ENCODE results near the gene TRIO.

Gene TRIO

DNA sequence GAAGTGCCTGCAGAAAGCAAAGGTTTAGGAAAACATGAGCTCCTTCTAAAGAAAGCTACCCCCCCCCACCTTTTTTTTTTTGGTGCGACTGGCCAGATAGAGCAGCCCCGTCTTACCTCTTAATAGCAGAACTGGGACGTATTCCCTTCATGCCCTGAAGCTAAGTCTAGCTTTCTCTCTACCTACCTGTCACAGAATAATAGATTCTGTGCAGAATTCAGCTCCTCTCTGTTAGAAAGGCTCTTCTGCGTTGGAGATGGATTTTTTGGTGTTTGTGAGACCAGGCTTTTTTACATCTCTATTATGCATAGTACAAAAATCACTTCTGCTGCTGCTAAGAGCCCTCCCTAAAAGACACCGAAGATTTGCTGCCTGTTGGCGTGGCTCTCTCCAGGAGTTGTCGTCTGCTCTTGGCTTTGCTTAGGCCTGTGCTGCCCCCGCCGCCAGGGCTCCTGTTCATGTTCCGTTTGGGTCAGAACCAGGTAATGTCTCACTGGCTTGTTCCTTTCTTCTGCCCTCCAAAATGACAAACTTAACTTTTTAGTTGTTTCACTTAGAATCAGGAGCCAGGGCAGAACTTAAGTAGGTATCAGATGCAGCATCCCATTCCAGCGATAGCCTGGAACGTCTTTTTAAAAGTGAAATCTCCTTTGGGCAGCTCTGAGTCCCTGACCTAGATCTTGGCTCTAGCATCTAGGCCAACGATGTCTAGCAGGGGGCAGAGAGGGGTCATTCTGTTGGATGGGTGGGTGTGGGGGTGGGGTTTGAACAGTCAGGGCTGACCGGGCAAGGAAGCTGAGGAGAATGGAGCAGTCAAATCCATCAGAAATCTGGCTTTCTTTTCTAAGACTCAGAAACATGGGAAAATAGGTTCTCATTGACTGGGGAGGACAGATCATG is 2.5 kb downstream of the TRIO start (continued):
- TF ChIP-seq PRDM6 (tag by site-specific recombination; IDR thresholded peaks at IDR 0.05) (peak; percentile 52; the same call in 1 of the 2 replicates), ZNF341 (tag by site-specific recombination; IDR thresholded peaks at IDR 0.05; ENCODE audit: low read depth) (0 out of 2 replicates have a peak, but pooled peaks have one; percentile 39), ZNF394 (tag by site-specific recombination; IDR thresholded peaks at IDR 0.05; ENCODE audit: borderline replicate concordance) (no peak)

DNA sequence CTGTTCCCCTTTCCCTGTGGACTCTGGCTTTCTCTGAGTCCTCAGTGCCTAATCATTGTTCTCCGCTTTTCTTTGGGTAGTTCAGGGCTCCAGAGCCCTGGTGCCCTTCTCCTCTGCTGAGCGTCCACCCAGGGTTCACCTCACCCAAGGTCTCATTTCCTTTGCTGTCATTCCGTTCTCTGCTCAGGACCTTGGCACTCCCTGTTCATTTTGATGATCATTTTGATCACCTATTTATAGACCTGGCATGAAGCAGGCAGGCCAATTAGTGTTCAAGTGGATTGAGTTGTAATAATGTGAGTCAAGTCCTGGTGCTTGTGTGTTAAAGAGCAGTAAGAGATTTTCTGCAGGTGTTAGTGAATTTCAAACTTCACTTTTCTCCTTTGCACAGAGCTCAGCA is 3.6 kb downstream of the TRIO start:
- Histone ChIP-seq H3K4me1 (ENCODE audit: control insufficient read depth, insufficient read depth, low read length) (peaks cover 68% of the 10 kb centered on the region), H3K9me3 (ENCODE audit: control insufficient read depth, insufficient read depth, low read depth, low read length) (no peaks in the 10 kb centered on the region), H3K27ac (ENCODE audit: extremely low read depth, low read depth, low read length) (peak overlapping the region; percentile 52; the same call in 1 of the 2 replicates), H3K36me3 (ENCODE audit: control insufficient read depth in 2 of 2, insufficient read depth in 1 of 2, low read length in 2 of 2) (no peaks in the 10 kb centered on the region), H3K4me3 (ENCODE audit: low read depth, low read length) (no peak overlapping the region)
- TF ChIP-seq ZNF544 (tag by site-specific recombination; IDR thresholded peaks at IDR 0.05) (no peak), ZBTB20 (tag by site-specific recombination; IDR thresholded peaks at IDR 0.05) (peak; percentile 32; the same call in 1 of the 2 replicates)
- ChIA-PET CTCF (interaction anchor here (0.6 to 1.4 kb wide), 6 partner anchors 23 to 124 kb away, joined by 3 to 8 read pairs (median 4); no protein-coding TSS in a partner anchor), POLR2A (no interaction called here)

GRCh38 chr5:14147210-14147609 is 4.1 kb downstream of the TRIO start:
- Histone ChIP-seq H3K27ac (ENCODE audit: extremely low read depth, low read depth, low read length) (peak overlapping the region; percentile 52; the same call in 1 of the 2 replicates), H3K9me3 (ENCODE audit: control insufficient read depth, insufficient read depth, low read depth, low read length) (no peaks in the 10 kb centered on the region), H3K4me3 (ENCODE audit: low read depth, low read length) (no peak overlapping the region), H3K36me3 (ENCODE audit: control insufficient read depth in 2 of 2, insufficient read depth in 1 of 2, low read length in 2 of 2) (no peaks in the 10 kb centered on the region), H3K4me1 (ENCODE audit: control insufficient read depth, insufficient read depth, low read length) (peaks cover 70% of the 10 kb centered on the region)
- ChIA-PET CTCF (interaction anchor here (0.6 to 1.4 kb wide), 6 partner anchors 23 to 123 kb away, joined by 3 to 8 read pairs (median 4); no protein-coding TSS in a partner anchor), POLR2A (no interaction called here)
- TF ChIP-seq ZNF629 (tag by site-specific recombination; IDR thresholded peaks at IDR 0.05): peak; percentile 83
- TF ChIP-seq ZBTB7A (tag by site-specific recombination; IDR thresholded peaks at IDR 0.05; ENCODE audit: low read depth): no peak
- TF ChIP-seq KLF8 (tag by site-specific recombination; IDR thresholded peaks at IDR 0.05): peak; percentile 48; the same call in 1 of the 2 replicates
- 0 out of 2 replicates have a peak, but pooled peaks have one; percentile 50 for TF ChIP-seq SCRT1 (tag by site-specific recombination; IDR thresholded peaks at IDR 0.05; ENCODE audit: borderline replicate concordance)
- peak; percentile 60; the same call in 1 of the 2 replicates for TF ChIP-seq ZNF121 (tag by site-specific recombination; IDR thresholded peaks at IDR 0.05)
- peak; percentile 92 for TF ChIP-seq GFI1B (tag by site-specific recombination; IDR thresholded peaks at IDR 0.05)
- TF ChIP-seq ZNF701 (tag by site-specific recombination; IDR thresholded peaks at IDR 0.05): no peak
- peak; percentile 73; the same call in 1 of the 2 replicates for TF ChIP-seq ZNF596 (tag by site-specific recombination; IDR thresholded peaks at IDR 0.05)
- peak; percentile 6 for TF ChIP-seq ZNF510 (tag by site-specific recombination; IDR thresholded peaks at IDR 0.05; ENCODE audit: insufficient replicate concordance)
- no peak for TF ChIP-seq PBX3 (CRISPR knock-in tag; IDR thresholded peaks at IDR 0.05)
- peak; percentile 40; the same call in 1 of the 2 replicates for TF ChIP-seq KLF7 (tag by site-specific recombination; IDR thresholded peaks at IDR 0.05; ENCODE audit: borderline replicate concordance)
- TF ChIP-seq, protein P1, sequence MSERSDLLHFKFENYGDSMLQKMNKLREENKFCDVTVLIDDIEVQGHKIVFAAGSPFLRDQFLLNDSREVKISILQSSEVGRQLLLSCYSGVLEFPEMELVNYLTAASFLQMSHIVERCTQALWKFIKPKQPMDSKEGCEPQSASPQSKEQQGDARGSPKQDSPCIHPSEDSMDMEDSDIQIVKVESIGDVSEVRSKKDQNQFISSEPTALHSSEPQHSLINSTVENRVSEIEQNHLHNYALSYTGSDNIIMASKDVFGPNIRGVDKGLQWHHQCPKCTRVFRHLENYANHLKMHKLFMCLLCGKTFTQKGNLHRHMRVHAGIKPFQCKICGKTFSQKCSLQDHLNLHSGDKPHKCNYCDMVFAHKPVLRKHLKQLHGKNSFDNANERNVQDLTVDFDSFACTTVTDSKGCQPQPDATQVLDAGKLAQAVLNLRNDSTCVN (tag by site-specific recombination; optimal IDR thresholded peaks at IDR 0.05): no peak
- TF ChIP-seq ZNF544 (tag by site-specific recombination; IDR thresholded peaks at IDR 0.05): no peak
- TF ChIP-seq ZNF580 (tag by site-specific recombination; IDR thresholded peaks at IDR 0.05): peak; percentile 90
- peak; percentile 93 for TF ChIP-seq OVOL3 (tag by site-specific recombination; IDR thresholded peaks at IDR 0.05)
- TF ChIP-seq SP7 (tag by site-specific recombination; IDR thresholded peaks at IDR 0.05): peak; percentile 93
- no peak for TF ChIP-seq ZFHX2 (tag by site-specific recombination; conservative IDR thresholded peaks at IDR 0.05)
- peak; percentile 27; the same call in 1 of the 2 replicates for TF ChIP-seq GLIS2 (tag by site-specific recombination; IDR thresholded peaks at IDR 0.05)
- TF ChIP-seq, protein P2, sequence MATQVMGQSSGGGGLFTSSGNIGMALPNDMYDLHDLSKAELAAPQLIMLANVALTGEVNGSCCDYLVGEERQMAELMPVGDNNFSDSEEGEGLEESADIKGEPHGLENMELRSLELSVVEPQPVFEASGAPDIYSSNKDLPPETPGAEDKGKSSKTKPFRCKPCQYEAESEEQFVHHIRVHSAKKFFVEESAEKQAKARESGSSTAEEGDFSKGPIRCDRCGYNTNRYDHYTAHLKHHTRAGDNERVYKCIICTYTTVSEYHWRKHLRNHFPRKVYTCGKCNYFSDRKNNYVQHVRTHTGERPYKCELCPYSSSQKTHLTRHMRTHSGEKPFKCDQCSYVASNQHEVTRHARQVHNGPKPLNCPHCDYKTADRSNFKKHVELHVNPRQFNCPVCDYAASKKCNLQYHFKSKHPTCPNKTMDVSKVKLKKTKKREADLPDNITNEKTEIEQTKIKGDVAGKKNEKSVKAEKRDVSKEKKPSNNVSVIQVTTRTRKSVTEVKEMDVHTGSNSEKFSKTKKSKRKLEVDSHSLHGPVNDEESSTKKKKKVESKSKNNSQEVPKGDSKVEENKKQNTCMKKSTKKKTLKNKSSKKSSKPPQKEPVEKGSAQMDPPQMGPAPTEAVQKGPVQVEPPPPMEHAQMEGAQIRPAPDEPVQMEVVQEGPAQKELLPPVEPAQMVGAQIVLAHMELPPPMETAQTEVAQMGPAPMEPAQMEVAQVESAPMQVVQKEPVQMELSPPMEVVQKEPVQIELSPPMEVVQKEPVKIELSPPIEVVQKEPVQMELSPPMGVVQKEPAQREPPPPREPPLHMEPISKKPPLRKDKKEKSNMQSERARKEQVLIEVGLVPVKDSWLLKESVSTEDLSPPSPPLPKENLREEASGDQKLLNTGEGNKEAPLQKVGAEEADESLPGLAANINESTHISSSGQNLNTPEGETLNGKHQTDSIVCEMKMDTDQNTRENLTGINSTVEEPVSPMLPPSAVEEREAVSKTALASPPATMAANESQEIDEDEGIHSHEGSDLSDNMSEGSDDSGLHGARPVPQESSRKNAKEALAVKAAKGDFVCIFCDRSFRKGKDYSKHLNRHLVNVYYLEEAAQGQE (tag by site-specific recombination; IDR thresholded peaks at IDR 0.05): no peak
